Activated CD4-positive, alpha-beta T cell treated with anti-CD3 and anti-CD28 coated beads, Interleukin-2, amount 10 ng/mL, durations not matched to agents 7 days and 5 days (primary cell): ENCODE results near the gene CDPF1. TPM values are rescaled to one million over a fixed set of nuclear protein-coding genes. Genes with fewer than 3 reads are reported as not detected.
"Not testable (repeated sequence)": the region's sequence is repeated elsewhere in the genome, so short reads cannot be mapped to it uniquely, and the experiment has no call there.

Source experiments
- CTCF ChIA-PET: fragments of 350-600 bp; sonication (Branson Sonifier 250); formaldehyde crosslinking; loops from one replicate; lab custom pipeline; 2021; ENCODE audit warnings: antibody characterized with exemption; lab: Charles Lee
- POLR2A ChIA-PET: fragments of 350-600 bp; sonication (Branson Sonifier 250); formaldehyde crosslinking; loops from one replicate; lab custom pipeline; 2021; ENCODE audit warnings: antibody characterized with exemption; lab: Charles Lee
- DNase-seq: peaks from one replicate; pipeline ENCODE4 v3.0.0-alpha.2; 2020
- H3K27ac Mint-ChIP-seq: one replicate; pipeline ENCODE4 v1.8.0; 2021; ENCODE audit warnings: mild to moderate bottlenecking, moderate library complexity, mixed read lengths
- H3K27me3 Mint-ChIP-seq: one replicate; pipeline ENCODE4 v1.8.0; 2021; ENCODE audit warnings: mixed read lengths
- H3K36me3 Mint-ChIP-seq: one replicate; pipeline ENCODE4 v1.8.0; 2021; ENCODE audit warnings: low read depth, mixed read lengths
- H3K4me1 Mint-ChIP-seq: one replicate; pipeline ENCODE4 v1.8.0; 2021; ENCODE audit warnings: mixed read lengths
- H3K4me3 Mint-ChIP-seq: one replicate; pipeline ENCODE4 v1.8.0; 2021; ENCODE audit warnings: mild to moderate bottlenecking, moderate library complexity, mixed read lengths
- H3K9me3 Mint-ChIP-seq: one replicate; pipeline ENCODE4 v1.8.0; 2021; ENCODE audit warnings: mixed read lengths
- total RNA-seq, 2 experiments: library from RNA; stranded (reverse); gene quantifications; one replicate each; pipeline ENCODE4 v1.2.3, GENCODE V29; 2021

Gene CDPF1
- total RNA-seq, 2 experiments from 2014 or later, result 9.2 to 10.8 TPM

DNA sequence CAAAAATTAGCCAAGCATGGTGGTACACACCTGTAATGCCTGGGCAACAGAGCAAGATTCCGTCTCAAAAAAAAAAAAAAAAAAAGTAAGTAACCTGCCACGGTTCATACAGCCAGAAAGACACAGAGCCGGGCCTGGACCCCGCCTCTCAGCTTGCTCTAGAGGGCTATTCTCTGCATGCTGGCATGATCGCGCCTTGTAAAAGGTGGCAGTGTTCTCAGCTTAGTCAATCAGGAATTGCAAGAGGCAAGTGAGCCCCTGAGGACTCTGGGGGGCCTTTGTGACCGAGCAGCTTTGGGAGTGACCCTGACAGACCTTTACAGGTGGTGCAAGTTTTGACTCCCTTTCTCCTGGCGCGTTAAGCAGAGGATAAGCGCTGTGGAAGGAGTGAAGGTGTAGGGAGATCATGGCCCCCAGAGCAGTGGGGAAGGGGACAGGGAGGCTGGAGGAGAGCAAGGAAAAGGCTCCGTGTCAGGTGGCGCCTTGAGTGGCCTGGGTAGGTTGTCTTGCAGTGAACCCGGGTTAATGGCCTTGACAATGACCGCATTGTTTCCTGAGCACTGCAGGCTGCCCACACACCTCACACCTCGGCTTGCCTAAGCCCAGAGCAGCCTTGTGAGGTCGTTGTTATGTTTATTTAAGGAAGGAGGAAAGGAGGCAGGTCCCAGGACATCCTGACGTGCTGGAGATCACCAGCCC is 48.9 kb downstream of the CDPF1 start:
- Mint-ChIP-seq H3K4me1 (no peaks in the 10 kb centered on the region), H3K4me3 (no peak overlapping the region), H3K36me3 (peaks cover 5% of the 10 kb centered on the region), H3K27ac (no peak overlapping the region), H3K27me3 (no peaks in the 10 kb centered on the region), H3K9me3 (no peaks in the 10 kb centered on the region)
- ChIA-PET CTCF (no interaction called here), POLR2A (no interaction called here)
- DNase-seq, result no peak

DNA sequence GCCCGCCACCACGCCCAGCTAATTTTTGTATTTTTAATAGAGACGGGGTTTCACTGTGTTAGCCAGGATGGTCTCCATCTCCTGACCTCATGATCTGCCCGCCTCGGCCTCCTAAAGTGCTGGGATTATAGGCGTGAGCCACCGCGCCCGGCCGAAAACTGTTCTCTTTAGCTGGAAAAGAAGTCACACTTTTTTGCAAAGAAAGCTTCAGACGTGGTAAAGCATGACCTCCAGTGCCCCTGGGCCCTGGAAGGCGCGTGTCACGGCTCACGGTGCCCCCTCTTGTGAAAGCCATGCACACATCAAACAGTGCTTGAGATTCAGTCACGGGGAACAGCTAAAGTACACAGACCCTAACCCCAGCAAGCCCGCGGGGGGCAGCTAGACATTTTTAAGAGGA is 51.3 kb downstream of the CDPF1 start:
- DNase-seq, H3K4me3 Mint-ChIP-seq, H3K9me3 Mint-ChIP-seq, H3K27me3 Mint-ChIP-seq, H3K27ac Mint-ChIP-seq, H3K4me1 Mint-ChIP-seq, POLR2A ChIA-PET, H3K36me3 Mint-ChIP-seq: not testable (repeated sequence)
- CTCF ChIA-PET, result interaction anchor here (0.6 to 1.4 kb wide), 4 partner anchors 10 to 1194 kb away, joined by 3 read pairs; no protein-coding TSS in a partner anchor

DNA sequence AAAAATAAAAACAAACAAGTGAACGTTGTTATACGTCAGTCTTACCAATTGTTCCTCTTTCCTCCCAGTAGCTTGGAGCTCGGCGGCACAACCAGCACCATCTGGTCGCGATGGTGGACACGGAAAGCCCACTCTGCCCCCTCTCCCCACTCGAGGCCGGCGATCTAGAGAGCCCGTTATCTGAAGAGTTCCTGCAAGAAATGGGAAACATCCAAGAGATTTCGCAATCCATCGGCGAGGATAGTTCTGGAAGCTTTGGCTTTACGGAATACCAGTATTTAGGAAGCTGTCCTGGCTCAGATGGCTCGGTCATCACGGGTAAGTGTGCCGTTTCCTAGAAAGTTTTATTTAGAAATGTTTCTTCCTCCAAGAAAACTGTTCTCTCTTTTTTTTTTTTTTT is 51.8 kb downstream of the CDPF1 start:
- Mint-ChIP-seq H3K27ac (no peak overlapping the region), H3K9me3 (no peaks in the 10 kb centered on the region), H3K4me3 (no peak overlapping the region), H3K27me3 (no peaks in the 10 kb centered on the region), H3K4me1 (peaks cover 4% of the 10 kb centered on the region), H3K36me3 (no peaks in the 10 kb centered on the region)
- no peak for DNase-seq
- POLR2A ChIA-PET, result no interaction called here
- CTCF ChIA-PET, result interaction anchor here (0.6 to 1.4 kb wide), 3 partner anchors 9 to 28 kb away, joined by 3 to 4 read pairs (median 3); no protein-coding TSS in a partner anchor

- no peaks in the 10 kb centered on the region for H3K27me3 Mint-ChIP-seq
- ChIA-PET POLR2A (no interaction called here), CTCF (no interaction called here)
- DNase-seq, result no peak
- H3K4me1 Mint-ChIP-seq, result peaks cover 4% of the 10 kb centered on the region
- no peaks in the 10 kb centered on the region for H3K36me3 Mint-ChIP-seq
- H3K27ac Mint-ChIP-seq, result no peak overlapping the region
- H3K9me3 Mint-ChIP-seq, result no peaks in the 10 kb centered on the region
- H3K4me3 Mint-ChIP-seq, result no peak overlapping the region
These were observed 53.8 kb downstream of the CDPF1 start for GRCh38 chr22:46196278-46196677.

DNA sequence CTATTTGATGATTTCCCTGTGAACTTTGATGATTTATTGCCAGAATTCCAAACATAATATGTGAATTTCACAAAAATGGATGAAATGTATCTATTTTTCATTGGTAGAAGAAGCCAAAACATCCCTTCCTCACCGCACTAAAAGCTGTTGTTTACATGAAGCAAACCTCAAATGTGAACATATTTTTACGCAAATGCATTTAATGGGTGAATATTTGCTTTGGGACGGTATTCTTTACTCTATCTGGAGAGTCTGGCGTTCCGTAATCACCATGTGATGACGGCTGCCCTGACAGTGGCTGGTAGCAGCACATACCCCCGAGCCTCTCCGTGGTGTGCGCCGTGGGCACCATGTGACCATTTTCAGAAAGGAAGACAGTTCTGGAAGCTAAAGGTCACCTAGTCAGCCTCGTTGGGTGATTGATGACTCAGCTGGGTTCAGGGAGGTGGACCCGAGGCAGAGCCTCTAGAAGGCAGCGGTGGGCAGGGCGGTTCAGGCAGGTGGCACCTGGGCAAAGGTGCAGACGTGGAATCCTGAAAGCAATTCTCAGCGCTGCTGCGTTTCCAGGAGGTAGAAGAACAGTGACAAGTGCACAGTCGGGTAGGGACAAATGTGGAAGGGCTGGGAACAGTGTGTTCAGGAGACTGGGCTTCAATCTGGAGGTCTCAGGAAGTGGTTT is 54.5 kb downstream of the CDPF1 start:
- no peak for DNase-seq
- POLR2A ChIA-PET, result no interaction called here

More for the DNA sequence above, 54.5 kb downstream of the CDPF1 start:
- Mint-ChIP-seq H3K27me3 (no peaks in the 10 kb centered on the region), H3K4me3 (no peak overlapping the region), H3K4me1 (peaks cover 4% of the 10 kb centered on the region), H3K9me3 (no peaks in the 10 kb centered on the region), H3K27ac (no peak overlapping the region), H3K36me3 (no peaks in the 10 kb centered on the region)
- CTCF ChIA-PET, result no interaction called here

Other genes with a start within 250 kb of the CDPF1 start
- gene PPARA, start 99.8 kb downstream of the CDPF1 start, total RNA-seq, result 1 to 10 TPM; 9.5 to 9.7 TPM
- not detected for gene PKDREJ, start 13.1 kb upstream of the CDPF1 start, total RNA-seq
- gene TTC38, start 17.7 kb upstream of the CDPF1 start, total RNA-seq, result 10 to 100 TPM; 11.4 to 12.5 TPM
- 100 to 1,000 TPM in 1 of 2 experiments, 10 to 100 TPM in 1; 96.4 to 103 TPM for gene GTSE1, start 46.6 kb upstream of the CDPF1 start, total RNA-seq
- gene TRMU, start 85.4 kb upstream of the CDPF1 start, total RNA-seq, result 10 to 100 TPM; 74.3 to 74.4 TPM